Endothelial cell of umbilical vein (primary cell): ENCODE results near the gene LSM7. TPM values are rescaled to one million over a fixed set of nuclear protein-coding genes. Genes with fewer than 3 reads are reported as not detected.

Source experiments
- BruUV-seq: library from RNA; stranded (reverse); fragments of 400-500 nt; replicated peaks from 2 replicates; lab custom pipeline; 2021; lab: Mats Ljungman, UMichigan
- CTCF ChIA-PET: fragments of 300-600, 350-600 bp; sonication (Branson Sonifier 250); formaldehyde crosslinking; loops from one replicate; lab custom pipeline; 2021; ENCODE audit warnings: antibody characterized with exemption, inconsistent platforms; lab: Charles Lee
- POLR2A ChIA-PET: fragments of 300-600, 350-600 bp; sonication (Branson Sonifier 250); formaldehyde crosslinking; loops from one replicate; lab custom pipeline; 2021; ENCODE audit warnings: antibody characterized with exemption, inconsistent platforms; lab: Charles Lee
- DNase-seq: peaks from one replicate; pipeline ENCODE4 v3.0.0-alpha.2; 2011; ENCODE audit warnings: low read depth, low spot score
- FAIRE-seq: peaks from 2 replicates; lab custom pipeline; 2011; peaks lifted over from hg19 to GRCh38; lab: Jason Lieb, UNC
- H2AFZ ChIP-seq: 2 replicates; pipeline ENCODE4 v1.6.0; 2012; ENCODE audit warnings: low read depth, low read length, control low read depth, inconsistent platforms
- H3K27ac ChIP-seq: 2 replicates; pipeline ENCODE4 v1.5.1; 2011; ENCODE audit warnings: low read depth, mild to moderate bottlenecking, control low read depth, low read length, moderate library complexity; ENCODE audit not compliant: insufficient read depth
- H3K27me3 ChIP-seq, 2 experiments: 2 replicates each; pipeline versions ENCODE4 v1.6.0 to v1.6.1; 2011; ENCODE audit warnings: low read length in 2 of 2, mixed read lengths in 1 of 2; ENCODE audit not compliant: control insufficient read depth in 2 of 2, insufficient read depth in 2 of 2
- H3K36me3 ChIP-seq, 2 experiments: 2 replicates in 1 of 2; 3 replicates in 1 of 2; pipeline ENCODE4 v1.5.1; 2011; ENCODE audit warnings: low read length in 2 of 2, mild to moderate bottlenecking in 1 of 2, moderate library complexity in 1 of 2; ENCODE audit not compliant: control insufficient read depth in 2 of 2, insufficient read depth in 2 of 2; ENCODE audit errors: extremely low read depth in 1 of 2
- H3K4me1 ChIP-seq: 3 replicates; pipeline ENCODE4 v1.5.1; 2011; ENCODE audit warnings: mild to moderate bottlenecking, low read length; ENCODE audit not compliant: control insufficient read depth, insufficient read depth; ENCODE audit errors: extremely low read depth
- H3K4me2 ChIP-seq: 2 replicates; pipeline ENCODE4 v1.6.1; 2011; ENCODE audit warnings: low read length, control low read depth, mixed read lengths; ENCODE audit not compliant: insufficient read depth
- H3K4me3 ChIP-seq, 3 experiments: fragments of 200-600 bp in 1 of 3; sonication (generic), shearing (Covaris generic) in 1 of 3; replicated peaks in 1 of 3; 2 replicates each; pipeline ENCODE4 v1.5.1; 2011 to 2016; ENCODE audit warnings: control low read depth in 3 of 3, low read length in 3 of 3, mild to moderate bottlenecking in 2 of 3, inconsistent platforms in 1 of 3, low read depth in 1 of 3, moderate library complexity in 1 of 3; ENCODE audit not compliant: insufficient read depth in 1 of 3
- H3K79me2 ChIP-seq: 2 replicates; pipeline ENCODE4 v1.6.0; 2012; ENCODE audit warnings: low read length, inconsistent platforms; ENCODE audit not compliant: control insufficient read depth, insufficient read depth
- H3K9ac ChIP-seq: replicated peaks from 2 replicates; pipeline ENCODE3; 2011; ENCODE audit warnings: low read length, control low read depth; ENCODE audit not compliant: insufficient read depth; ENCODE audit errors: extremely low read depth
- H3K9me1 ChIP-seq: replicated peaks from 3 replicates; pipeline ENCODE4 v1.6.0; 2011; ENCODE audit warnings: mild to moderate bottlenecking, low read length; ENCODE audit not compliant: control insufficient read depth, insufficient read depth; ENCODE audit errors: extremely low read depth
- H3K9me3 ChIP-seq: replicated peaks from 2 replicates; pipeline ENCODE4 v1.5.1; 2012; ENCODE audit warnings: low read length, inconsistent platforms; ENCODE audit not compliant: control insufficient read depth, insufficient read depth
- H4K20me1 ChIP-seq: replicated peaks from 2 replicates; pipeline ENCODE3; 2011; ENCODE audit warnings: mild to moderate bottlenecking, low read length; ENCODE audit not compliant: control insufficient read depth, insufficient read depth; ENCODE audit errors: extremely low read depth
- EZH2 ChIP-seq: IDR thresholded peaks from 2 replicates; pipeline ENCODE4 v1.6.1; 2012; ENCODE audit warnings: borderline replicate concordance, low read depth, mild to moderate bottlenecking, moderate library complexity, low read length, inconsistent platforms; ENCODE audit not compliant: severe bottlenecking
- FOS ChIP-seq: IDR thresholded peaks from 2 replicates; pipeline ENCODE4 v1.6.1; 2011; ENCODE audit warnings: mild to moderate bottlenecking, low read length, moderate library complexity, borderline replicate concordance; ENCODE audit not compliant: insufficient read depth
- GATA2 ChIP-seq: IDR thresholded peaks from 2 replicates; pipeline ENCODE4 v1.7.0; 2011; ENCODE audit warnings: low read depth, mild to moderate bottlenecking, moderate library complexity, mixed read lengths, low read length; ENCODE audit not compliant: insufficient read length, insufficient read depth
- JUN ChIP-seq: IDR thresholded peaks from 2 replicates; pipeline ENCODE4 v1.6.1; 2011; ENCODE audit warnings: borderline replicate concordance, low read depth; ENCODE audit not compliant: insufficient read length, insufficient read depth
- MYC ChIP-seq: IDR thresholded peaks from one replicate; pipeline ENCODE4 v1.6.1; 2011; ENCODE audit warnings: mild to moderate bottlenecking, low read depth, low read length
- POLR2A ChIP-seq: IDR thresholded peaks from 2 replicates; pipeline ENCODE4 v1.6.1; 2012; ENCODE audit warnings: low read depth, mild to moderate bottlenecking, control low read depth, low read length
- POLR2AphosphoS5 ChIP-seq: IDR thresholded peaks from 2 replicates; pipeline ENCODE4 v1.6.1; 2012; ENCODE audit warnings: low read depth, mild to moderate bottlenecking, control low read depth, low read length, moderate library complexity; ENCODE audit not compliant: insufficient read depth
- dilution Hi-C: fragments of 300-500 bp; cut with MboI; formaldehyde crosslinking; loops from one replicate; pipeline ENCODE4 v1.15.0; 2019; ENCODE audit warnings: low sequenced_read_pairs; ENCODE audit not compliant: extremely low pct_ligation_motif_present
- intact Hi-C: fragments of 100-400 bp; cut with micrococcal nuclease; formaldehyde crosslinking; loops from one replicate; pipeline ENCODE4 v1.10.0; 2022
- polyA plus RNA-seq, 4 experiments: library from polyadenylated mRNA; depleted of rRNA in 3 of 4; stranded (reverse) in 3 of 4; unstranded in 1 of 4; fragments of >200 nt; gene quantifications; 2 replicates each; pipeline versions ENCODE4 v1.2.1 to v1.2.3, GENCODE V29; 2011 to 2012; ENCODE audit warnings: missing spikeins in 1 of 4
- total RNA-seq: library from RNA; stranded (reverse); gene quantifications from 2 replicates; pipeline ENCODE4 v1.2.3, GENCODE V29; 2021
- TF ChIP-seq, protein P1 (sequence below): IDR thresholded peaks from 2 replicates; pipeline ENCODE4 v1.6.1; 2011; ENCODE audit not compliant: insufficient read depth, insufficient read length
- TF ChIP-seq, protein P2 (sequence below), 2 donors: IDR thresholded peaks; 1 replicate in 1 of 2; 2 replicates in 1 of 2; pipeline ENCODE4 v1.5.1; 2011; ENCODE audit warnings: low read length in 2 of 2, mild to moderate bottlenecking in 2 of 2, moderate library complexity in 2 of 2, control low read depth in 1 of 2, inconsistent platforms in 1 of 2, low read depth in 1 of 2; ENCODE audit not compliant: insufficient read depth in 1 of 2; ENCODE audit errors: extremely low read depth in 1 of 2

The LSM7 gene
- total and polyA plus RNA-seq, 2 donors (not counting 3 experiments of a cell fraction or from before 2014, with no cell fraction given): 124 to 673 TPM

DNA sequence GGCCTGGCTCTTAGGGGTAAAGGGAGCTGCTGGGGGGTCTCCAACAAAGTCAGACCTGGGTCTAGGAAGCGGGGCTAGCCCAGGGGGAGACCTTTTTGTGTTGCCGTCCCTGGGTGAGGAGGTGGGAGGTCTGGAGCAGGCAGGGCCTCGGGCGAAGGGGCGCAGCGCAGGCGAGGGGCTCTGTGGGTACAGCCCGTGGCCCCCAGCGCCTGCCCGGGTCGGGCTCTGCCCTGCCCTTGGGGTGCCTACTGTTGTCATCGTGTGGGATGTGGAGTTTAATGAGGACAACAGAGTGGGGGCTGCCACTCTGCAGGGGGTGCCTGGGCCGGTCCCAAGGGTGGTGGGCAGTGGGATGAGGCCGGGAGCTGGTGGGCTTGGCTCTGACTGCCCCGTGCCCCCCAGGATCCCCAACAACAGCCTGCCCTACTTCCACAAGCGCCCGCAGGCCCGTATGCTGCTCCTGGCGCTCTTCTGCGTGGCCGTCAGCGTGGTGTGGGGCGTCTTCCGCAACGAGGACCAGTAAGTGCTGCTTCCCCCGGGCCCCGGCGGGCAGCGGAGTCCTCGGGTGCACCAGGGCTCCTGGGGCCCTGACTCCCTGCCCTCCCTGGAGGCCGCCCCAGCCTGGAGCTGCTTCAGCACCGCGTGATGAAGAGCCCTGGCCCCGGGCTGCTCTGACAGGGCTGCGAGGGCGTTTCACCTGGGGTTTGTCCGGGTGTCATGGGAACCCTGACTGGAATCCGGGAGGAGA is 12.3 kb upstream of the LSM7 start:
- POLR2A ChIA-PET: interaction anchor here (0.6 kb wide), 1 partner anchor 77 kb away, joined by 3 read pairs; no protein-coding TSS in a partner anchor
- Histone ChIP-seq H3K4me3 (no peak overlapping the region), H3K9me3 (no peaks in the 10 kb centered on the region), H3K27ac (no peak overlapping the region), H3K9ac (no peak overlapping the region), H3K79me2 (no peaks in the 10 kb centered on the region), H3K4me2 (no peak overlapping the region), H3K9me1 (no peaks in the 10 kb centered on the region), H4K20me1 (no peaks in the 10 kb centered on the region), H3K4me1 (no peaks in the 10 kb centered on the region), H3K27me3 (no peaks in the 10 kb centered on the region), H3K36me3 (peaks cover 0 to 3% of the 10 kb centered on the region in 2 experiments), H2AFZ (no peak overlapping the region)
- no peak for FAIRE-seq
- no peak for DNase-seq
- CTCF ChIA-PET: no interaction called here
- TF ChIP-seq MYC (no peak), POLR2AphosphoS5 (no peak), JUN (no peak), FOS (no peak), GATA2 (no peak), EZH2 (no peak), POLR2A (no peak)
- TF ChIP-seq, protein P1, sequence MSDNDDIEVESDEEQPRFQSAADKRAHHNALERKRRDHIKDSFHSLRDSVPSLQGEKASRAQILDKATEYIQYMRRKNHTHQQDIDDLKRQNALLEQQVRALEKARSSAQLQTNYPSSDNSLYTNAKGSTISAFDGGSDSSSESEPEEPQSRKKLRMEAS: no peak
- TF ChIP-seq, protein P2, sequence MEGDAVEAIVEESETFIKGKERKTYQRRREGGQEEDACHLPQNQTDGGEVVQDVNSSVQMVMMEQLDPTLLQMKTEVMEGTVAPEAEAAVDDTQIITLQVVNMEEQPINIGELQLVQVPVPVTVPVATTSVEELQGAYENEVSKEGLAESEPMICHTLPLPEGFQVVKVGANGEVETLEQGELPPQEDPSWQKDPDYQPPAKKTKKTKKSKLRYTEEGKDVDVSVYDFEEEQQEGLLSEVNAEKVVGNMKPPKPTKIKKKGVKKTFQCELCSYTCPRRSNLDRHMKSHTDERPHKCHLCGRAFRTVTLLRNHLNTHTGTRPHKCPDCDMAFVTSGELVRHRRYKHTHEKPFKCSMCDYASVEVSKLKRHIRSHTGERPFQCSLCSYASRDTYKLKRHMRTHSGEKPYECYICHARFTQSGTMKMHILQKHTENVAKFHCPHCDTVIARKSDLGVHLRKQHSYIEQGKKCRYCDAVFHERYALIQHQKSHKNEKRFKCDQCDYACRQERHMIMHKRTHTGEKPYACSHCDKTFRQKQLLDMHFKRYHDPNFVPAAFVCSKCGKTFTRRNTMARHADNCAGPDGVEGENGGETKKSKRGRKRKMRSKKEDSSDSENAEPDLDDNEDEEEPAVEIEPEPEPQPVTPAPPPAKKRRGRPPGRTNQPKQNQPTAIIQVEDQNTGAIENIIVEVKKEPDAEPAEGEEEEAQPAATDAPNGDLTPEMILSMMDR (IDR thresholded peaks at IDR 0.05; ENCODE audit: extremely low read depth in 1 of 2, insufficient read depth in 1 of 2, low read depth in 1 of 2, low read length in 2 of 2): no peak
- dilution Hi-C loops (no loop called here), intact Hi-C loops (no loop called here)
- BruUV-seq: no TSS peak
